Measurements from ENCODE around the gene BLID.

BLID gene

GRCh38 chr11:122098261-122098980, 17.6 kb downstream of the BLID start:
- Histone ChIP-seq H3K9me3 (ENCODE audit: control insufficient read depth, insufficient read depth, low read depth, low read length) (no peaks in the 10 kb centered on the region), H3K4me1 (ENCODE audit: control insufficient read depth, insufficient read depth, low read length) (no peaks in the 10 kb centered on the region), H3K27ac (ENCODE audit: extremely low read depth, low read depth, low read length) (no peak overlapping the region), H3K36me3 (ENCODE audit: control insufficient read depth in 2 of 2, insufficient read depth in 1 of 2, low read length in 2 of 2) (no peaks in the 10 kb centered on the region), H3K4me3 (ENCODE audit: low read depth, low read length) (no peak overlapping the region)
- TF ChIP-seq GLIS1 (tag by site-specific recombination; IDR thresholded peaks at IDR 0.05) (no peak), ZBTB20 (tag by site-specific recombination; IDR thresholded peaks at IDR 0.05) (no peak), ZBTB10 (tag by site-specific recombination; IDR thresholded peaks at IDR 0.05) (no peak), ZNF629 (tag by site-specific recombination; IDR thresholded peaks at IDR 0.05) (no peak), ZNF311 (tag by site-specific recombination; IDR thresholded peaks at IDR 0.05; ENCODE audit: borderline replicate concordance) (no peak), ZEB2 (tag by site-specific recombination; IDR thresholded peaks at IDR 0.05) (no peak), ZNF623 (tag by site-specific recombination; IDR thresholded peaks at IDR 0.05) (no peak), ZNF791 (tag by site-specific recombination; IDR thresholded peaks at IDR 0.05) (no peak), ZNF621 (tag by site-specific recombination; IDR thresholded peaks at IDR 0.05) (no peak), ZNF280D (tag by site-specific recombination; IDR thresholded peaks at IDR 0.05) (no peak)
- ChIA-PET CTCF (interaction anchor here (1.0 to 1.7 kb wide), 2 partner anchors 10 to 443 kb away, joined by 3 to 7 read pairs; no protein-coding TSS in a partner anchor), POLR2A (no interaction called here)

- no peak overlapping the region for H3K4me3 ChIP-seq (ENCODE audit: low read depth, low read length)
- ChIA-PET CTCF (interaction anchor here (0.6 to 1.3 kb wide), 4 partner anchors 11 to 79 kb away, joined by 3 to 5 read pairs (median 3); no protein-coding TSS in a partner anchor), POLR2A (no interaction called here)
- H3K9me3 ChIP-seq (ENCODE audit: control insufficient read depth, insufficient read depth, low read depth, low read length): no peaks in the 10 kb centered on the region
- no peak overlapping the region for H3K27ac ChIP-seq (ENCODE audit: extremely low read depth, low read depth, low read length)
- no peaks in the 10 kb centered on the region for H3K36me3 ChIP-seq (ENCODE audit: control insufficient read depth in 2 of 2, insufficient read depth in 1 of 2, low read length in 2 of 2)
- H3K4me1 ChIP-seq (ENCODE audit: control insufficient read depth, insufficient read depth, low read length): no peaks in the 10 kb centered on the region
- no peak for TF ChIP-seq REPIN1 (tag by site-specific recombination; IDR thresholded peaks at IDR 0.05; ENCODE audit: low read depth)
- no peak for TF ChIP-seq ZNF221 (tag by site-specific recombination; IDR thresholded peaks at IDR 0.05; ENCODE audit: borderline replicate concordance)
- no peak for TF ChIP-seq ZNF571 (tag by site-specific recombination; IDR thresholded peaks at IDR 0.05)
- TF ChIP-seq ZSCAN18 (tag by site-specific recombination; IDR thresholded peaks at IDR 0.05): no peak
- no peak for TF ChIP-seq ZNF792 (tag by site-specific recombination; IDR thresholded peaks at IDR 0.05)
- TF ChIP-seq KLF9 (tag by site-specific recombination; IDR thresholded peaks at IDR 0.05; ENCODE audit: low read depth): no peak
- TF ChIP-seq ZBTB10 (tag by site-specific recombination; IDR thresholded peaks at IDR 0.05): no peak
- TF ChIP-seq ZNF629 (tag by site-specific recombination; IDR thresholded peaks at IDR 0.05): no peak
- no peak for TF ChIP-seq HOXA7 (CRISPR knock-in tag; IDR thresholded peaks at IDR 0.05; ENCODE audit: borderline replicate concordance)
- no peak for TF ChIP-seq ZNF548 (tag by site-specific recombination; IDR thresholded peaks at IDR 0.05)
- TF ChIP-seq ZNF660 (tag by site-specific recombination; IDR thresholded peaks at IDR 0.05): no peak
- no peak for TF ChIP-seq YY1 (tag by site-specific recombination; IDR thresholded peaks at IDR 0.05)
Observed at GRCh38 chr11:122097419-122098001, 18.5 kb downstream of the BLID start.
